ENCODE data around the gene OXER1. TPM values are rescaled to one million over a fixed set of nuclear protein-coding genes. Genes with fewer than 3 reads are reported as not detected.
"Not testable (repeated sequence)": the region's sequence is repeated elsewhere in the genome, so short reads cannot be mapped to it uniquely, and the experiment has no call there.

Gene OXER1
- total RNA-seq, 1 experiment from 2014 or later = not detected

GRCh38 chr2:42752314-42752713 lies 11.6 kb downstream of the OXER1 start:
- DNase-seq (ENCODE audit: low spot score) = no peak

- DNase-seq (ENCODE audit: low spot score) = no peak
These were observed 15.1 kb downstream of the OXER1 start for GRCh38 chr2:42748840-42749239.

GRCh38 chr2:42747422-42747821 lies 16.5 kb downstream of the OXER1 start:
- no peak for DNase-seq (ENCODE audit: low spot score)

GRCh38 chr2:42744545-42745082 lies 19.3 kb downstream of the OXER1 start:
- no peak for DNase-seq (ENCODE audit: low spot score)

- DNase-seq (ENCODE audit: low spot score) = no peak
These were observed 20.3 kb downstream of the OXER1 start for GRCh38 chr2:42743659-42743990.

- no peak for DNase-seq (ENCODE audit: low spot score)
These were observed 20.9 kb downstream of the OXER1 start for GRCh38 chr2:42742740-42743658.

GRCh38 chr2:42741140-42741539 lies 22.8 kb downstream of the OXER1 start:
- DNase-seq (ENCODE audit: low spot score) = no peak

- DNase-seq (ENCODE audit: low spot score) = no peak
These were observed 27.2 kb downstream of the OXER1 start for GRCh38 chr2:42736598-42737322.

- no peak for DNase-seq (ENCODE audit: low spot score)
These were observed 30.1 kb downstream of the OXER1 start for GRCh38 chr2:42733852-42734251.

GRCh38 chr2:42731316-42731715 lies 32.6 kb downstream of the OXER1 start:
- not testable (repeated sequence) for DNase-seq (ENCODE audit: low spot score)

GRCh38 chr2:42726680-42727079 lies 37.3 kb downstream of the OXER1 start:
- DNase-seq (ENCODE audit: low spot score) = no peak

- DNase-seq (ENCODE audit: low spot score) = no peak
These were observed 38.3 kb downstream of the OXER1 start for GRCh38 chr2:42725657-42726056.

- no peak for DNase-seq (ENCODE audit: low spot score)
These were observed 39.0 kb downstream of the OXER1 start for GRCh38 chr2:42724886-42725285.

- no peak for DNase-seq (ENCODE audit: low spot score)
These were observed 40.5 kb downstream of the OXER1 start for GRCh38 chr2:42723465-42723864.

GRCh38 chr2:42722320-42723190 lies 41.4 kb downstream of the OXER1 start:
- no peak for DNase-seq (ENCODE audit: low spot score)

GRCh38 chr2:42721898-42722297 lies 42.0 kb downstream of the OXER1 start:
- no peak for DNase-seq (ENCODE audit: low spot score)

- DNase-seq (ENCODE audit: low spot score) = no peak
These were observed 49.2 kb downstream of the OXER1 start for GRCh38 chr2:42714686-42715085.

GRCh38 chr2:42713920-42714319 lies 50.0 kb downstream of the OXER1 start:
- no peak for DNase-seq (ENCODE audit: low spot score)

- DNase-seq (ENCODE audit: low spot score) = no peak
These were observed 51.0 kb downstream of the OXER1 start for GRCh38 chr2:42712934-42713333.
